ENCODE data around the gene CCDC61.

DNA sequence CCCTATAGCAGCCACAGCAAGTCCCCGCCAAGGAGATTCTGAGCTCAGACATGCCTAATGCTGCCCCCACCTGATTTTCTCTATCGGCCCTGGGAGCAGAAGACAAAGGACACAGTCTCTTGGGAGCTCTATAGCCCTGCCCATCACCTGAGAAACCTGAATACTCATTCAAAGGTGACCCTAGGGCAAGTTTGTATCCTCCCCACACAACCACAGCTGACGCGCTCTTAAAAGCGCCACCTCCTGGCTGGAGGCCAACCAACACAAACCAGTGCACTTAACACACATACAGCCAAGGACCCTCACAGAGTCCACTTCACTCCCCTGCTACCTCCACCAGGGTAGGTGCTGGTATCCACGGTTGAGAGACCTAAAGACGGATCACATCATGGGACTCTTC is 54.3 kb downstream of the CCDC61 start:
- no peak for TF ChIP-seq POLR2AphosphoS5 (IDR thresholded peaks at IDR 0.05; ENCODE audit: low read depth, low read length)
- no peak for TF ChIP-seq TAF1 (IDR thresholded peaks at IDR 0.05; ENCODE audit: low read depth, low read length)
- TF ChIP-seq POLR2A (IDR thresholded peaks at IDR 0.05; ENCODE audit: low read depth, low read length), result no peak

Data from GM12891 (cell line).